Measurements from ENCODE around the gene WDR89.
"Not testable (repeated sequence)": the region's sequence is repeated elsewhere in the genome, so short reads cannot be mapped to it uniquely, and the experiment has no call there.

WDR89 gene

DNA sequence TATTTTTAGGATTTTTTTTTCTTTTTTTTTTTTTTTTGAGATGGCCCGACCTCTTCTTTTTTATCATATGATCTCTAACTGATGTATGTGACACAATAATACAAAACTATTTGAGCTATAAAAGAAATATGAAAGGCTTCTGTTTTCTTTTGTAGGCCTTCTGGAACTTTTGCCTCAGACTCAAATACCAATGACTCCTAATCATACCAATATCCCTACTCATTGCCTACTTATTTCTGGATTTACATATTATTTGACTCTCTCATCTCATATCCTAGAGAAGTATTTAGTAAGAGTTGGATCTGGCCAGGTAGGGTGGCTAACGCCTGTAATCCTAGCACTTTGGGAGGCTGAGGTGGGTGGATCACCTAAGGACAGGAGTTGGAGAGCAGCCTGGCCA lies 12.7 kb upstream of the WDR89 start:
- no peak for DNase-seq (ENCODE audit: low spot score)

- DNase-seq (ENCODE audit: low spot score): no peak
Observed at GRCh38 chr14:63652406-63652805, 10.7 kb upstream of the WDR89 start.

GRCh38 chr14:63650256-63650952 lies 8.7 kb upstream of the WDR89 start:
- DNase-seq (ENCODE audit: low spot score): no peak

DNA sequence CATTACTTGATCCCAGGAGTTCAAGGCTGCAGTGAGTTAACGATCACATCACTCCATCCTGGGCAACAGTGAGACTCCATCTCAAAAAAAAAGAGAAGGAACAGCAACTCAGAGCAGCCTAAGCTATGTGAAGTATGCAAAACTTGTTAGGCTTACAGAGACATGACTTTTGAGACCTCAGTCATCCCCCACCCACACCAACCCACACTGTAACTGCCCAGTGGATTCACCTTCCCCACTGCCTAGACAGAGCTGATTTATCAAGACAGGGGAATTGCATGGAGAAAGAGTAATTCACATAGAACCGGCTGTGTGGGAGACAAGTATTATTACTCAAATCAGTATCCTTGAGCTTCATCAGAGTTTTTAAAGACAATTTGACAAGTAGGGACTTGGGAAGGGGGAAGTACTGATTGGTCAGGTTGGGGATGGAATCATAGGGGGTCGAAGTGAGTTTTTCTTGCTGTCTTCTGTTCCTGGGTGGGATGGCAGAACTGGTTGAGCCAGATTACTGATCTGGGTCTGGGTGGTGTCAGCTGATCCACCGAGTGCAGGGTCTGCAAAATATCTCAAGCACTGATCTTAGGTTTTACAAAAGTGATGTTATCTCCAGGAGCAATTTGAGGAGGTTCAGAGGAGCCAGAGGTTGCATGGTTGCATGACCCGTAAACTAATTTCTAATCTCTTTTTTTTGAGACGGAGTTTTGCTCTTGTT lies 6.2 kb upstream of the WDR89 start:
- no peak for DNase-seq (ENCODE audit: low spot score)

DNA sequence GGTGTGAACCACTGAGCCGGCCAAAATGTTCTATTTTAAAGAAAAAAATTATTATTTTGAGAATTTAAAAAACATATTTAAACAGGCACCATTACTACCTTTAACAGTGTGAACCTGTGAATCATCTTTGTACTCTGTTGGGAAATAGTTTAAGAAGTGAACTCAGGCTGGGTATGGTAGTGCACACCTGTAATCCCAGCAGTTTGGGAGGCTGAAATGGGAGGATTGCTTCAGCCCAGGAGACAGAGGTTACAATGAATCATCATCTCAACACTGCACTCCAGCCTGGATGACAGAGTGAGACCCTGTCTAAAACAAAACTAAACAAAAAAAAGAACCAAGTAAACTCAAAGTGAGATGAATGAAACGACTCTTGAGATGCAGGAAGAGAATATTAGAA lies 3.1 kb upstream of the WDR89 start:
- DNase-seq (ENCODE audit: low spot score): no peak

GRCh38 chr14:63642656-63643382 lies 1.1 kb upstream of the WDR89 start:
- no peak for DNase-seq (ENCODE audit: low spot score)

DNA sequence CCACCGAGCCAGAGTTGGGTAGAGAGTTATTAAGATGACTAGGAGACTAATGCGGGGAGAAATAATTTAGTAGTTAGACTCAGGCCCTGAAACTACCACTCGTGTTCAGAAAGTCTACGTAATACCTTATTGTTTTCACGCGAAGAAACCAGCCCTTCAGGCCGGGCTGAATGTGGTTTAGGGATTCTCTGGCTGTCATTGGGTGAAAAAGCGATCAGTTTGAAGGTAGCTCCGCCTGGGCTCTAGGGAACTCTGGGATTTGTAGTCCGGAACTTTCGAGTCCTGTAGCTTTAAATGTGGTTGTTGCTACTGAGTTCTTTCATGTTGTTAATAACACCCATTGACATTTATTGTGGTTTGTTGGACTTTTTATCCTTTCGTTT lies 549 bp upstream of the WDR89 start:
- peak; percentile 95 for DNase-seq (ENCODE audit: low spot score)

GRCh38 chr14:63638493-63638892 lies 3.2 kb downstream of the WDR89 start:
- no peak for DNase-seq (ENCODE audit: low spot score)

DNA sequence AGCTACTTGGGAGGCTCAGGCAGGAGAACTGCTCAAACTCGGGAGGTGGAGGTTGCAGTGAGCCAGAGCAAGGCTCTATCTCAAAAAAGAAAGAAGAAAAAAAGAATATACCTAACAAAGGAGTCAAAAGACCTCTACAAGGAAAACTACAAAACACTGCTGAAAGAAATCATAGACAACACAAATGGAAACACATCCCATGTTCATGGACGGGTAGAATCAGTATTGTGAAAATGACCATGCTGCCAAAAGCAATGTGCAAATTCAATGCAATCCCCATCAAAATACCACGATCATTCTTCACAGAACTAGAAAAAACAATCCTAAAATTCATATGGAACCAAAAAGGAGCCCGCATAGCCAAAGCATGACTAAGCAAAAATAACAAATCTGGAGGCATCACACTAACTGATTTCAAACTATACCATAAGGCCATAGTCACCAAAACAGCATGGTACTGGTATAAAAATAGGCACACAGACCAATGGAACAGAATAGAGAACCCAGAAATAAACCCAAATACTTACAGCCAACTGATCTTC lies 5.5 kb downstream of the WDR89 start:
- not testable (repeated sequence) for DNase-seq (ENCODE audit: low spot score)

GRCh38 chr14:63633801-63634200 lies 7.9 kb downstream of the WDR89 start:
- DNase-seq (ENCODE audit: low spot score): no peak

DNA sequence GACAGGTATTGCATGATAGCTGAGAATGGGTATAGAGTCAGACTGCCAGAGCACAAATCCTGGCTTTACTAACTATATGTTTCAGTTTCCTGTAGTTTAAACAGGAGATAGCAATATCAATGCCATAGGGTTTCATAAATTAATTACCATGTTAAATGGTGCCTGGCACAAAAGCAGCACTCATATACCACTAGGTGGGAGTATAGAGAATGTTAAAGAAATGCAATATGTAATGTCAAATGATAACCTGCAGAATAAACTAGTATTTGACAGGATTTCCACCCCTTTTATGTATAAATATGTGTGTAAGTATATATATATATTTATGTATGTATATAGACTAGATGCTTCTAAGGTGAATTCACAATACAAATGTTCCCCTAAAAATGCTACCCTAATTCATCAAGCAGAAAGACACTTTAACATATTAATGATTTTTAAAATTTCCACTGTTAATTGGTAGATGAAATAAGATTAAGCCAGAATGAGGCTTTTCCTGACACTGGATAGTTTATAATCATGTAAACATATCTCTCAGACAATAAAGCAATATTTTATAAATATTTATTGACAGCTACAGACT lies 8.6 kb downstream of the WDR89 start:
- peak; percentile 50 for DNase-seq (ENCODE audit: low spot score)

GRCh38 chr14:63624701-63625100 lies 17.0 kb downstream of the WDR89 start:
- DNase-seq (ENCODE audit: low spot score): no peak

- no peak for DNase-seq (ENCODE audit: low spot score)
Observed at GRCh38 chr14:63624203-63624602, 17.5 kb downstream of the WDR89 start.

- DNase-seq (ENCODE audit: low spot score): not testable (repeated sequence)
Observed at GRCh38 chr14:63621975-63622374, 19.7 kb downstream of the WDR89 start.

DNA sequence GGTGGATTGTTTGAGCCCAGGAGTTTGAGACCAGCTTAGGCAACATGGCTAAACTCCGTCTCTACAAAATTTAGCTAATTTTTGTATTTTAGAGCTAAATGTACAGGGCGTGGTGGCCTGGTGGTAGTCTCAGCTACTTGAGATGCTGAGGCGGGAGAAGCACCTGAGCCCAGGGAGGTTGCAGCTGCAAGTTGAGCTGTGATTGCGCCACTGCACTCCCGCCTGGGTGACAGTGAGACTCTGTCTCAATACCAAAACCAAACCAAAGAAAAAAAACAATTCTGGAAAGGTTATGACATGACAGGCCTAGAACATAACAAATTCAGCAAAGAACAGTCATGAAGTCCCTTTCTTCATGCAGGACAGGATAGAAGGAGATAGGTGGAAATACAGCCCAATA lies 25.7 kb downstream of the WDR89 start:
- no peak for DNase-seq (ENCODE audit: low spot score)

- DNase-seq (ENCODE audit: low spot score): peak; percentile 76
Observed at GRCh38 chr14:63614679-63615363, 26.9 kb downstream of the WDR89 start.

GRCh38 chr14:63611078-63611477 lies 30.6 kb downstream of the WDR89 start:
- no peak for DNase-seq (ENCODE audit: low spot score)

GRCh38 chr14:63605041-63605532 lies 36.6 kb downstream of the WDR89 start:
- DNase-seq (ENCODE audit: low spot score): no peak

- no peak for DNase-seq (ENCODE audit: low spot score)
Observed at GRCh38 chr14:63604626-63605025, 37.0 kb downstream of the WDR89 start.

- DNase-seq (ENCODE audit: low spot score): no peak
Observed at GRCh38 chr14:63603749-63604277, 37.9 kb downstream of the WDR89 start.

DNA sequence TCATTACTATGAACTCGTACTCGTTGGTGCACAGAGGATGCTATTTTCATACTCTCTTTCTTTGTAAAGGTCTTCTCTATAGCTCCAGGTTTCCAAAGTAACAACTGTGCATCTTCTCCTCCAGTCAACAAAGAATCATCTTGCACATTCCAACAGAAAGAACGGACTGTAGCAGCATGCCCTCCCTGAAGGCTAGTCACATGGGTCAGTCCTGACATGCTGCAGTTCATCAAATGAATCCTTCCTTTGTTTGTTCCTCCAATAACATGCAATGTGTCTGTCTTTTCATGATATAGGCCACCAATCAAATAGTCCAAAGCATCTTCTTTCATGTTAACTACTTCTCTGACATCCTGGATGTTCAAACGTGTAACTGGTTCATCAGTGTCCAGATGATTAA lies 42.9 kb downstream of the WDR89 start:
- DNase-seq (ENCODE audit: low spot score): no peak
